T-helper 1 cell (primary cell): ENCODE data around the gene HES5.
"Not testable (repeated sequence)": the region's sequence is repeated elsewhere in the genome, so short reads cannot be mapped to it uniquely, and the experiment has no call there.

ENCODE experiments used
- DNase-seq, 5 donors: peaks; one replicate each; pipeline ENCODE4 v3.0.0-alpha.2; 2012 to 2020
- total RNA-seq, 4 donors: gene quantifications; one replicate each; lab custom pipeline; 2026; lab: John Stamatoyannopoulos, UW

The HES5 gene, protein sequence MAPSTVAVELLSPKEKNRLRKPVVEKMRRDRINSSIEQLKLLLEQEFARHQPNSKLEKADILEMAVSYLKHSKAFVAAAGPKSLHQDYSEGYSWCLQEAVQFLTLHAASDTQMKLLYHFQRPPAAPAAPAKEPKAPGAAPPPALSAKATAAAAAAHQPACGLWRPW
- total RNA-seq = 0 to 0.24 (median 0) reads per million in 4 donors

DNA sequence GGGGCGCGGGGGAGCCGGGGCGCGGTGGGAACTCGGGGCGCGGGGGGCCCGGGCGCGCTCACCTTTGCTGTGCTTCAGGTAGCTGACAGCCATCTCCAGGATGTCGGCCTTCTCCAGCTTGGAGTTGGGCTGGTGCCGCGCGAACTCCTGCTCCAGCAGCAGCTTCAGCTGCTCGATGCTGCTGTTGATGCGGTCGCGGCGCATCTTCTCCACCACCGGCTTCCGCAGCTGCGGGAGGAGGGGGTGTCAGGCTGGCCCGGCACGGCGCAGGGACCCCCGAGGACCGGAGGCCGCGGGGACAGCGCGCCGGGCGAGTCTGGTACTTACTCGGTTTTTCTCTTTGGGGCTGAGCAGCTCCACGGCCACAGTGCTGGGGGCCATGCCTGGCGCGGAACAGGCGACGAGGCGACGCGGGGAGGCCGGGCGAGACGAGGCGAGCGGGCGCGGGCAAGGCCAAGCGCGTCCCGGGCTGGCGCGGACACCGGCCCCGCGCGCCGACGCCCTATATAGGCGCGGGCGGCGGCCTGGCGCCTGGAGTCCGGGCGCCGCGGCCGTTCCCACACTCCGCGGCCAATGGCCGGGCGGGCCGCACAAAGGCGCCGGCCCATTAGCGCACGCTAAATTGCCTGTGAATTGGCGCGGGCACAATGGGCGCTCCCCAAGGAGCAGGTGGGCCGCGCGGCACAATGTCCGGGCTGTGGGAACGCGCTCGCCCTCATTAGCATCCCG, at the start of gene HES5:
HES5 (minus strand) TSS at position 480 of the 729 bp plus-strand sequence; CDS start at position 381, 99 bp downstream.
- no peak for DNase-seq

GRCh38 chr1:2578758-2579118, 48.7 kb upstream of the HES5 start:
- peak in 1 of 5 donors; percentile 17 for DNase-seq

DNA sequence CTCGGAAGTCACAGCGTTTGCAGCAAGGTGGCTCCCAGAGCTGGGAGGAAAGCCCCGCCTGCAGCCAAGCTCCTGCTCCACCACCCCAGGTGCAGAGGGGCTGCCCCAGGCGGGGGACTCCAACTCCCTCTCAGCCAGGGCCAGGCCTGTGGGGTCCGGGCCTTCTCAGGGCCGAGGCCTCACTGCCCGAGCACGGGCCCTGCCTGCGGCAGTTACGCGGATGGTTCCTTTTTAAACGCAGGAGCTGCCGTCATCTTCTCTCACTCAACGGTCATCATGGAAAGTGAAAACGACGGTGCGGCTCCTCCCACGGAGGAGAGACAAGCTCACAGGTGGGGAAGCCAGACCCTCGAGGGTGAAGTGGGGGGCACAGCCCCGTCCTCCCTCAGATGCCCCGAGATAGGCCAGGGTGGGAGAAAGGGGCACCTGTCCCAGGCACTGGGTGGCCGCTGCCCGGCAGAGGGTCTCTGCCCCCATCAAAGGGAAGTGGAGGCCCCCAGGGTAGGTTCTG, 47.6 kb upstream of the HES5 start:
- peak in 3 of 5 donors; percentile 38 to 72 (median 48) for DNase-seq

DNA sequence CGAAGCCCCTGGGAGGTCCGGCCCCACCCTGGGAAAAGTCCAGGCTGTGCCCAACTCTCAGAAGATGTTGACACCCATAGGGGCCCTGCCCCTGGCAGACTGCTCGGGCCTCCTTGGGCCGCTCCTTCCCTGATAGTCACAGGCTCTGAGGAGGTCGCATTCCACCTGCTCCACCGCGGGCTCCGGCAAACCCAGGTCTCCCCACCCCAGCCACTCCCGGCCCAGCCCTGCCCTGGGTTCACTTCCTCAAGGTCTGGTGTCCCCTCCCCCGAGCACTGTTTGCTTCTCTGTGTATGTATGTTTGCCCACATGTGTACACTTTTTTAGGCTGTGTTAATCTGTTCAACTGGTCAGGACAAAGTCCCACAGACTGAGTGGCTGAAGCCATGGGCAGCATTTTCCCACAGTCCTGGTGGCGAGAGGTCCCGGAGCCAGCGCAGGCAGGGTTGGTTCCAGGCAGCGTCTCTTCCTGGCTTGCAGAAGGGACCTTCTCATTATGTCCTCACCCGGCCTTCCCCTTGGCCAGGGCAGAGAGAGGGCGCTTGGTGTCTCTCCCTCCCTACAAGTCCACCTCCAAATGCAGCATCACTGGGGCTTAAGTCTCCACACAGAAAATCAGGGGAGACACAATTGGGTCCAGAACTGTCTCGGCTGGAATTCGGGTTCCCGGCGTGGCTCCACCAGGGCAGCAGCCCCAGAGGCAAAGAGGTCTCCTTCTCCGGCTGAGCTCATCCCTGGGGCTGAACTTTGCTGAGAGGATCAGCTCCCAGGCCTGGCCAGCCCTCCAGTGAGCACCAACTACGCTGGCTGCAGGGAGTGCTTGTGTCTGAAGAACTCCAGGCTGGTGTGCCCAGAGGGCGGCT, 46.0 kb upstream of the HES5 start:
- no peak for DNase-seq

DNA sequence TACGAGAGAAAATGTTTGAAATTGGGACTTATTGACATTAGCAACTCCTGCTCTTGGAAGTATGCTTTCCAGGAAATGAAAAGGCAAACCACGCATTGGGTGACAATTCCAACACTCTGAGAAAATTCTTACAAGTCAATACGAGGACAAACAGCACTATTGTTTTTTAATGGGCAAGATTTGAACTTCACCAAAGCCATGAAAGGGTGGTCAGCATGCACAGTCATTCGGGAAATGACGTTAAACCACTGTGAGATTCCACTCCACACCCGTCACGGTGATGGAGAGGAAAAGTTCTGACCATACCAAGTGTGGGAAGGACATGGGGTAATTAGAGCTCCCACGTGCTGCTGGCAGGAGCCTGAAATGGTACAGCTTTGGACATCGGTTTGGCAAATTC, 44.3 kb upstream of the HES5 start:
- DNase-seq = no peak

GRCh38 chr1:2573250-2573920, 43.3 kb upstream of the HES5 start:
- DNase-seq = no peak

DNA sequence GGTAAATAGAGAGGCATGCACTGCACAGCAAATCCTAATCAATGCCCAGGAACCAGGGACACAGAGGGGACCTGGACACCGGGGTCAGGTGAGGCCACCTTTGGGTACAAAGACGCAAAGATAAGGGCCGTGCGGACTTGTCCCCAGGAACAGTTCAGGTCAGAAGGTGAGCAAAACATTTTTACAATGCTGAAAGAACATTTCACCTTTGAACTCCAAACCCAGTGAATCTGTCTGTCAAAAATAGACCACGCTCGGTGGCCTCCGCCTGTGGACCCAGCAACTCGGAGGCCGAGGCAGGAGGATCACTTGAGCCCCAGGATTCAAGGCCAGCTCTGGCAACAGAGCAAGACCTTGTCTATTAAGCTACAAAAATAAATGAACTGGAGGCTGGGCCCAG, 41.3 kb upstream of the HES5 start:
- no peak for DNase-seq

DNA sequence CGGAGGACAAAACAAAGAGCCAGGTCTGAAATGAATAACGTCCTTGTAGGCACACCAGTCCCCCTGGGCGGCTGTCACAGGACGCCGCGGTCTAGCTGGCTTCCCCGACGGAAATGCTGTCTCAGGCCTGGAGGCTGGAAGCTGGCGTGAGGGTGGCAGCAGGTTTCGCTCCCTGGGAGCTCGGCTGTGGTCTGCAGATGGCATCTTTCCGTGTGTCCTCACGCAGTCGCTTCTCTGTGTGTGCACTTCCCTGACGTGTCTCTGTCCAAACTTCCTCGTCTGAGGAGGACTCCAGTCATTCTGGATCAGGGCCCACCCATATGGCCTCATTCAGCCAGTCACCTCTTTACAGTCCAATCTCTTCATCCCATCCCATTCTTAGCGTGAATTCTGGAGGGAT, 40.3 kb upstream of the HES5 start:
- no peak for DNase-seq

- DNase-seq = not testable (repeated sequence)
These were observed 39.6 kb upstream of the HES5 start for GRCh38 chr1:2569703-2570102.

GRCh38 chr1:2569060-2569459, 39.0 kb upstream of the HES5 start:
- DNase-seq = no peak

- DNase-seq = not testable (repeated sequence)
These were observed 38.2 kb upstream of the HES5 start for GRCh38 chr1:2568187-2568816.

DNA sequence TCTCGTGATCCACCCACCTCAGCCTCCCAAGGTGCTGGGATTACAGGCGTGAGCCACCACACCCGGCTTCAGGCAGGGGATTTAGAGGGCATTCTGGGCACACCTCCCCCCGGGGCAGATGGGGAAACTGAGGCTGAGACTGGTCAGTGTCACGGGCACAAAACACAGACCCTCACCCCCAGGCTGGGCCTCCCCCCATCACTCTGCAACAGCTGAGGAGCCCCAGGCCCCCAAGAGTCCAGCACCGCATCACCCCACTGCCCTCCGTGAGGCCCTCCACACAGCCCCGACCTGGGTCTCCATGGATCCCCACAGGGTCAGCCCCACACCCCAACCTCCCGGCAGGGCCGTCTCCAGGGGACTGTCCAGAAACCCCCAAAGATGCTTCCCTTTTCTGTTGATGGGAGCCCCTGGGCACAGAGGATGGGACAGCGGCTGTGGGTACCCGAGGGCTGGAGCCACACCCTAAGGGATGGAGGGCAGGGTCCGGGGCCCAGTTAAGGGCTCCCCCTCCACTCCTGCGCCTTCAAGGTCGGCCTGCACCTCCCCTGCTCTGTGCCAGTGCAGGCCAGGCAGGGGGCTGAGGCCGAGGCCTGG, 37.1 kb upstream of the HES5 start:
- no peak for DNase-seq

DNA sequence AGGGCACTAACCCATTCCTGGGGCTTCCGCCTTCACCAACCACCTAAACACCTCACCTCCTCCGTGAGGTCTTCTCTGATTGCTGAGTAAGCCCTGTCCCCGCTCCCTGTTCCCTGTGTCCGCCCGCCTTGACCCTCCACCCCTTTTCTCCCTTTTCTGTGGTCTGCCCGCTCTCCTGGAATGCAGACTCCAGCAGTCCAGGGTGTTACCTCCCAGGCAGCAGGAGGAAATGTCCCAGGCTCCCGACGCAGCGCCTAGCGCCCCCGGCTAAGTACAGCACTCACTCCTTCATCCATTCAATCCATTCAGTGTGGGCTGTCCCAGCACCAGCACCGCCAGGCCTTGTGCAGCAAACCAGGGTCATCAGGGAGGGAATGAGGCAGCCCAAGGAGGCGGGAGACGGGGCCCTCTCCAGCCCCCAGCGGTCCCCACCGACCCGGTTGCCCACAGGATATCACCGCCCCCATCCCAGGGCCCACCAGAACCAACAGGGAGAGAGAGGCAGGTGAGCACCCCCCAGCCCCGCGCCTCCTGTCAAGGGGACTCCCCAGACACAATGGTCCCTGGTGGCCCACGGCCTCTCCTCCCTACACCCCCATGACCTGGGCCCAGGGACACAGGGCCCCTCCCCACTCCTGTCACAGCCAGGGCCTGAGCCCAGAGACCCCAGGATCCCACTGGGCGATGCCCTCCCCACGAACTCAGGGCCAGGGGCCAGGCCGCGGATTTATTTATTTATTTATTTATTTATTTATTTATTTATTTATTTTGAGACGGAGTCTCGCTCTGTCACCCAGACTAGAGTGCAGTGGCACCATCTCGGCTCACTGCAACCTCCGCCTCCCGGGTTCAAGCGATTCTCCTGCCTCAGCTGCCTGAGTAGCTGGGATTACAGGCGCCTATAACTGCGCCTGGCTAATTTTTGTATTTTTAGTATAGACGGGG, 36.3 kb upstream of the HES5 start:
- no peak for DNase-seq

DNA sequence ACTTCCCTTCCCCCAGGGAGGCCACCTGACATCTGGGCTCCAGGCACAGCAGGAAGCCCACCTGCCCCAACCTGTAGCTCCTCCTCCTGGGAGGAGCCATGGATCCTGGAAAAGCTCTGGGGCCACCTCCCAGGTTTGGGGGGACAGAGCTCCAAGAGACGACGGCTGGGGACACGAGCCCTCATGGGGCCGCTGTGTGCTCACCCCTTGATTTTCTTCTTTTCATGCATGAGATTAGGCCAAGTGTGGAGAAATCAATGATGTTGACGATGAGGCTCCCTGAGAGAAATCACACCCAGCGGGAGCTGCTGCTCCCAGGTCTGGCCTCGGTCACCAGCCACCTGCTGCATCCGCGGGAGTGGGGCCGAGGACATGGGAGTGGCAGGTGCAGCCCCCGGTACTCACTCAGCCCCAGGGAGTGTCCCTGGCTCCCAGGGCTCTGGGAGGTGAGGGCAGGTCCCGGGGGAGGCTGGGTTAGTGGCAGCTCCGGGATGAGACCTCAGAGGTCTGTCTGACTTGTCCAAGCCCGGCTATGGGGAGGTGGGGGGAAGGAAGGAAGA, 34.8 kb upstream of the HES5 start:
- DNase-seq = no peak

DNA sequence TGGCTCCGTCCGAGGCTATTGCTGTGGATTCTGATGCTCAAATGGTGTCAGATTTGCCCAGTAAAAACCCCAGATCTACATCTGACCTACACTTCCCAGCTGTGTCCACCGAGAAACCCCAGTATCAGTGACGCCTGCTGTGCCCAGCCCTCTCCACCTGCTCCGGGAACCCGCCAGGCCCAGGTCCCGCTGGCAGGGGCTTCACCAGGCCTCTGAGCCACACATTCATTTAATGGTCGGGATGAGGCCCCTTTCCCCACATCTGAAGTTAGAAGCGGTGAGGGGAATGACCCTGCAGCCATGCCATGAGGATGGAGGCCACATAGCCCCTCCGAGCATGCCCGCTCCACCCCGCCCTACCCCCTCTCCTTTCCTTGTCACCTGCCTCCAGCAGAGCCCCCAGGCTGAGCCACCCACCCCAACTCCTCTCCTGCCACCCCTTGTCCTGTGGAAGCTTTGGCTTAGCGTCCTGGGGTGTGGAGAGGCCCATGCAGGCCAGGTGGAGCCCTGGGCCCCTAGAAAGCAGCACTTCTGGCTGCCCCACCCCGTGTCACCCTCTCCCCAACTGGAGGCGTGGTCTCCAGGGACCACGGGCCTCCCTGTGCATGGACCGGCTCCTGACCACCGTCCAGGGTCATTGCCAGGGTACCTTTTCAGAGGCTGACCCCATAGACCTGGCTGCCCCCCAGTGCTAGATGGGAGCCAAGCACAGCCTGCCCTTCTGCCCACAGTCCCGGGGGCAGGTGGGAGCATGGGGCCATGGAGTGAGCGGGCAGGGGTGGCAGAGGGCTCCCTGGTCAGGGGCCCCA, 34.1 kb upstream of the HES5 start:
- no peak for DNase-seq

- DNase-seq = no peak
These were observed 33.1 kb upstream of the HES5 start for GRCh38 chr1:2563205-2563604.

- no peak for DNase-seq
These were observed 32.1 kb upstream of the HES5 start for GRCh38 chr1:2561898-2562895.

- DNase-seq = no peak
These were observed 31.4 kb upstream of the HES5 start for GRCh38 chr1:2561446-2561845.
